GM19099 (cell line): ENCODE data around the gene FGF21.

Experiments
- POLR2A ChIP-seq: IDR thresholded peaks from 3 replicates; pipeline ENCODE4 v1.6.1; 2011; ENCODE audit warnings: low read depth; ENCODE audit not compliant: insufficient read length; ENCODE audit errors: extremely low read depth

The FGF21 gene

DNA sequence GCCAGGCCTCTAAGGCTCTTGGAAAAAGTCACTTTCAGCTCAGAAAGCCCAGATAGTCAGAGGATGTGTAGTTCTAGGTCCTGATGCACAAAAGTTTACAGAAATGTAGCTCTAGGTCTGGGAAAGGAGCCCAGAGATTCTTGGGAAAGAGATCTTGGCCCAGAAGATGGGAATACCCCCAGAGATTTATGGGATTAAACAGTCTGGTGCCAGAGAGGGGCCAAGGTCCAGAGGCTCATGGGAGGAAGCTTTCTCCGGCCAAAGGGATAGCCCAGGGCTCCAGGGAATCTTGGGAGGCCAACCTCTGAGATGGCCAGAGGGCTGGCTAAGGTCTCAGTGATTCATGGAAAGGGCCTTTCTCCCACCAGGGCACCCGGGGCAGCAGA lies 40.4 kb downstream of the FGF21 start:
- no peak for TF ChIP-seq POLR2A

DNA sequence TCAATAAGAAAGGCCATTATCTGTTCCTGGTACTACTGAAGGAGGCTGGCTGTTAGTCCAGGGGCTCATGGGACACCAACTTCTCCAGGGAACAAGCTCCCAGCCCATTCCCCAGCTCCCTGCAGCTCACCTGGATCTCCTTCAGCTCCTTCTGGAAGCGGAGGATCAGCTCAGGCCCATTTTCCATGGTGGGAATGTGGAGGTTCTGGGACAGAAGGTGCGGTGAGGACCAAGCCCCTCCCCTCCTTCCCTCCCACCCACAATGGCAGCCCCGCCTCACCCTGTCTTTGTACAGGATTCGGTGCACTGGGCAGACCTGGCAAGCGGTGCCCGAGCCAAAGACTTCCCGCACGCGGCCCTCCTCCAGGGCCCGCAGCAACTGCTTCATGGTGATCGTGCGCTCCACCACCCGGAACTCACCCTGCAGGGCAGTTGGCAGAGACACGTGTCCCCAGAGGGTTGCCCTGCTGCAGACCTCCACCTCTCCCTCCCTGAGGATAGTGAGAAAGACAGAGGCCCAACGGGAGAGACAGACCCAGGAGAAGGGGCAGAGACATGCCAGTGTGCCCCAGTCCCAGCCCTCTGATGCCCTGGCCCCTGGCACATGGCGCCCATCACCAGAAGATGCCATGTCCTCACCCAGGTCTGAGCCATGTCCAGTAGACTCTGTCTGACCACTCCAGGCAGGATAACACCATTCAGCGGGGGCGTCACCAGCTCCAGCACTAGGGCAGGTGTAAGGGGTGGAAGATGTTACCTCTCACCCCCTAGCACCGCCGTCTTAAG lies 41.2 kb downstream of the FGF21 start:
- TF ChIP-seq POLR2A: no peak

DNA sequence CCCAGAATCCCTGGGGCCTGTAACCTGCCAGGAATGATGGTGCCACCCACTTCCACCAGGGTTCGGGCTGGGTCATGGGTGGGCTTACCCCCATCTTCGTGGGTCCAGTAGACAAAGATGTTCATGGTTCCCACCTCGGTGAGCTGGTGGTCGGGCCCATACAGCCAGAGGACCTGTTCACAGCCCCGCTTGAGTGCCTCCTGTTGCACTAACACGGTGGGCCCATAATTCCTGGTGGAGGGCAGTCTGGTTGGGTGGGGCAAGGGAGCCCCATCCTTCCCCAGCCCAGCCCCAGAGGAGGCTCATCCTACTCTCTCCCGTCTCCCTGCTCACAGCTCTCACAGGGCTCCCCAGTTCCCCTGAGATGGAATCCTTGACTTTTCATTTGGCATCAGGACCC lies 41.8 kb downstream of the FGF21 start:
- TF ChIP-seq POLR2A: no peak

DNA sequence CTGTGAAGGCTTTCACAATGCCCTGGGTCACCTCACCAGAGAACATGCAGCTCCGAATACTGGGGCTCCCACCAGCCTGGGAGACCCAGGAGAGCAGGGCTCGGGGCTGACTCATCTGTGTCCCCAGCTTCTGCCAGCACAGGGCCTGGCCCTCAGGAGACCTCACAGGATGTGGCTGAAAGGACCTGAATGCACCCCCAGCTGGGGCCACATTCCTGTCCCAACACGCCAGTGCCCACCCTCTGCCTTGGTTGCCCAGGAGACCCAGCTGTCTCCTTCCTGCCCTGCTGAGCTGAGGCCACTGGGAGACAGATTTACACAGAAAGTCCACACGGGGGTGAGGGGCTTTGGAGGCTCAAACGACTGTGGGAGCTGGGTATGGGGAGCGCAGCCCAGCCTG lies 43.6 kb downstream of the FGF21 start:
- no peak for TF ChIP-seq POLR2A

DNA sequence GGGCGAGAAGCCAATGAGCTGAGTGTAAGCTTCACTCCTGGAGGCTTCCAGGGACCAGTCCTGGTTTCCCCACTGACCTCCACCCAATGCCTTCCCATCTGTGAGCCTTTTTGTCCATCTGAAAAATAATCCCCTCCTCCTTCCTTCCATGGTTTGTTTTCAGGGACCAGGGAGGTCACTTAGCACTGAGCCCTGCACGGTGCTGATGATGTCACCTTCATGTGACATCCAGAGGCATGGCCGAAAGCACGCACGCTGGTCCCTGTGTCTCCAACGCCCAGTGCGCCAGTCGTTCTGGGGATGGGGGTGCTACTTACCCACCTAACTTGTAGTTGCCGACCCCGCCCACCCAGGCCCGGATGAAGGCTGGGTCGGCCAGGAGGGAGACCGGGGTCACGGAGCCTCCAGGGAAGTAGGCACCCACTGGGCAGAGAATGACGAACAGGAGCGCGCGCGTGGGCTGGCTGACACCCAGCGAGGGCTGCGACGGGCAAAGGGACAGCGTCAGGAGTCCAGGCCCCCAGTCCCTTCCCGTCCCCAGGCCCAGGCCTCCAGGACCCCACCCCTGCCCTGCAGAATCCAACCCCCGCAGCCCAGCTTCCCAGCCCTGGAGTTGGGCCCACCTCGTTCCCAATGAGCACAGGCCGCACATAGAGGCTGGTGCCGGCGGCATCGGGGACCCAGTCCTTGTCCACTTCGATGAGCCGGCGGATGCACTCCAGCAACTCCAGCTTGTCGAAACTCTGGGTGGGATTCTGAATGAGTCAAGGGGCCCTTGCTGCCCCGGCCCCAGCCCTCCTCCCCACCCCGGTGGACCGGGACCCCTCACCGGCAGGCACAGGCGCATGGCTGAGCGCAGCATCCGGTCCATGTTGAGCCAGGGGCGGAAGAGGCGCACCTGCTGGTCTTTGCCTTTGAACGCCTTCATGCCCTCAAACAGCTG lies 44.3 kb downstream of the FGF21 start:
- TF ChIP-seq POLR2A: no peak

DNA sequence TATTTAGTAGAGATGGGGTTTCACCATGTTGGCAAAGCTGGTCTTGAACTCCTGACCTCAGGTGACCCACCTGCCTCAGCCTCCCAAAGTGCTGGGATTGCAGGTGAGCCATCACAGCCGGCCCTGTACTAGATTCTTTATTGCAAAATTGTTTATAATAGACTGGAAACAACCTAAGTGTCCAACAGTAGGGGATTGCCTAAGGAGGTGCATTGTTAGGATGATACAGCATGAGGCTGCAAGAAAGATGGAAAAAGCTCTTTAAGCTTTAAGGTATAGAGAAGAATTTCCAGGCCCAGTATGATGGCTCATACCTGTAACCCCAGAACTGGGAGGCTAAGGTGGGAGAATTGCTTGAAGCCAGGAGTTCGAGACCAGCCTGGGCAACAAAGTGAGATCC lies 47.3 kb downstream of the FGF21 start:
- TF ChIP-seq POLR2A: no peak

DNA sequence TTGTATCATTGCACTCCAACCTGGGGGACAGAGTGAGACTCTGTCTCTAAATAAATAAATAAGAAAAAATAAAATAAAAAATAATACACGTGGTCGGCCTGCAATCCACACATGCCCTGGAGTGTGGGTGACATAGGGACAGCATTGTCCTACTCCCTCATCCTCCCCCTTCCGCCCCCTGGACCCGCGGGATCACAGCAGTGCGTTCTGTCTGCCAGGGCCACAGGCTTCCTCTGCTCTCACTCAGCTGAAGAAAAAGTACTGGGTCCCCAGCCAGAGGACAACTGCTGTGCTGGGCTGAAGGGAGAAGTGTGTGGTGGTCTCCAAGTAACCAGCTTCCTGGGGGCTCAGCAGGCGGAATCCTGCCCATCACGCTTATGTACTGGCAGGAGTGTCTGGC lies 49.2 kb downstream of the FGF21 start:
- no peak for TF ChIP-seq POLR2A

DNA sequence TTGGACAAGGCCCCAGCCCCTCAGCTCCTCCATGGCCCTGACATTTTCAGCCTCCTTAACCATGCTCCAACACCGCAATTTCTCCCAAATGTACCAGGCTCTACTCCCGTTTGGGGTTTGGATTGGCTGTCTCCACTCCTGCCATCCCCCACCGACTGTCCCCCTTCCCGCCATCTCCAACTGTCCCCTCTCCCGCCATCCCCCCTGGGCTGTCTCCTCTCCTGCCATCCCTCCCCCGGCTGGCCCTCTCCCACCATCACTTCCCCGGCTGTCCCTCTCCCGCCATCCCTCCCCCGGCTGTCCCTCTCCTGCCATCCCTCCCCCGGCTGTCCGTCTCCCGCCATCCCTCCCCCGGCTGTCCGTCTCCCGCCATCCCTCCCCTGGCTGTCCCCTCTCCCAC lies 50.1 kb downstream of the FGF21 start:
- no peak for TF ChIP-seq POLR2A

DNA sequence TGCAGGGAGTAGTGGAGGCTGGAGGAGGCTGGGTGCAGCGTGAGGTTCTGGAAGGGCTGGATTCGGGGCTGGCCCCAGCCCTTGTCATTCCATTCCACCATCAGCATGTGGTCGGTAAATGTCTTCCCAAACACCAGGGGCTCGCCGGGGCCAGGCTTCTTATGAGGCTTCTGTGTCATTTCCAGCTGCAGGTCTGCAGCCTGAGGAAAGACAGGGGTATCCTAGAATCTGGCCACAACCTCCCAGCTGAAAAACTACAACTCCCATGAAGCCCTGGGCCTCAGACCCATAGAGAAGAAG lies 51.1 kb downstream of the FGF21 start:
- TF ChIP-seq POLR2A: no peak

DNA sequence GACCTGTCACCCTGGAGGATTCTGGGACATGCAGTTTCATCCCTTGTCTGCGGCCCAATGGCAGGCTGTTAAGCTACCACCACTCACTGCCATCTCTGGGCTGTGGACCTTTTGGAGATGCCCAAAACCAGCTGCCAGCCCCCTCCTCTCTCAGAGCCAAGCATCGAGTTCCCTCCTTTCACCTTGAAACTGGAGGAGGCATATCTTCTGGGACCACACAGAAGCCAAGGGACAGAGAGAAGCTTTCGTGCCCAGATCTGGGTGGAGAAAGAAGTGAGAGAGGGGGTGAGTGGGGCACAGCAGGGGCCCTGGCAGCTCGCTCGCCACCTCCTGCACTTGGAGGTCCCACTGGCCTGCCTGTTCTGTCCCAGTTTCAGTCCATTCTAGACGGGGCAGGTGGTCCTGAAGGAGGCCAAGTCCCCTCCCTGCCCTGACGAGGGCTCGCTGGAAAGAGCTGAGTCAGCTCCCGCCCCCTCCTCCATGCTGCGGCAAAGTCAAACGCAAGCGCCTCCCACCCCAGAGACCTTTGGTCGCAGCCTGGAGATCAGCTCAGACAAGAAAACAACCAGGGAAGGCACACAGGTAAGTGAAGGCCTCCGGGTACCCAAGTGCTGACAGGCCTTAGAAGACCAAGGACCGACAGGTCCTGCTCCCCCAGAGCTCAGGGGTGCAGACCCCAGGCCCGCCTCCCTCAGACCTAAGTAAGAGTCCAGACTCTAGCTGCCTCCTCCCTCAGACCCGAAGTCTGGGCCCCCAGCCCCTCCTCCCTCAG lies 51.7 kb downstream of the FGF21 start:
- TF ChIP-seq POLR2A: no peak

DNA sequence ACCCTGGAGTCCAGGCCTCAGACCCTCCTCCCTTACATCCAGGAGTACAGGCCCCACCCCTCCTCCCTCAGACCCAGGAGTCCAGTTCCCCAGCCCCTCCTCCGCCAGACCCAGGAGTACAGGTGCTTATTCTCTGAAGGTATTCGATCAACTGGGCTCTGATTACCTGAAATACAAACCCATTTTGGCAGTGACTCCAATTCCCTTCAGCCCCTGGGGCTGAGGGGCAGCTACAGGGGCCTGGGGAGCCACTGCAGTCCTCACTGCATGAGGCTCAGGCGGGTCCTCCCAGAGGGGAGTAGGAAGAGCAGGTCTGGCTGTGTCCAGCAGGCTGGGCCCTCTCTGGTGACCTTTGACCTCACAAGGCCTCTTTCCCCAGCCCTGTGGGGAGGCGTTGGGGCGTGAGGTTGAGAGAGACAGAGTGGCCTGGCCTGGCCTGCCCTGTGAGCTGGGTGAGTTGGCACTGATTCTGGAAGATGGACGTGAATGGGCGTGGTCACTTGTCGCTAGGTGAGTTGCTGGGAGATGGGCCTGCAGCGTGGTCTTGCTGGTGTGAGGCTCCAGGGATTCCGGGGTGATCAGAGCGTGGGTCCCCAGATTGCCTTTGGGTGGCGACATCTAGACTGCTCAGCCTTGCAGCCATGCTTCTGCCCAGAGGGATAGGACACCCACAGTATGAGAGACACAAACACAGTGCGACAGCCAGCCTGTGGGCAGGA lies 52.4 kb downstream of the FGF21 start:
- TF ChIP-seq POLR2A: no peak
